ENCODE data around the gene NT5DC3.

NT5DC3 gene

DNA sequence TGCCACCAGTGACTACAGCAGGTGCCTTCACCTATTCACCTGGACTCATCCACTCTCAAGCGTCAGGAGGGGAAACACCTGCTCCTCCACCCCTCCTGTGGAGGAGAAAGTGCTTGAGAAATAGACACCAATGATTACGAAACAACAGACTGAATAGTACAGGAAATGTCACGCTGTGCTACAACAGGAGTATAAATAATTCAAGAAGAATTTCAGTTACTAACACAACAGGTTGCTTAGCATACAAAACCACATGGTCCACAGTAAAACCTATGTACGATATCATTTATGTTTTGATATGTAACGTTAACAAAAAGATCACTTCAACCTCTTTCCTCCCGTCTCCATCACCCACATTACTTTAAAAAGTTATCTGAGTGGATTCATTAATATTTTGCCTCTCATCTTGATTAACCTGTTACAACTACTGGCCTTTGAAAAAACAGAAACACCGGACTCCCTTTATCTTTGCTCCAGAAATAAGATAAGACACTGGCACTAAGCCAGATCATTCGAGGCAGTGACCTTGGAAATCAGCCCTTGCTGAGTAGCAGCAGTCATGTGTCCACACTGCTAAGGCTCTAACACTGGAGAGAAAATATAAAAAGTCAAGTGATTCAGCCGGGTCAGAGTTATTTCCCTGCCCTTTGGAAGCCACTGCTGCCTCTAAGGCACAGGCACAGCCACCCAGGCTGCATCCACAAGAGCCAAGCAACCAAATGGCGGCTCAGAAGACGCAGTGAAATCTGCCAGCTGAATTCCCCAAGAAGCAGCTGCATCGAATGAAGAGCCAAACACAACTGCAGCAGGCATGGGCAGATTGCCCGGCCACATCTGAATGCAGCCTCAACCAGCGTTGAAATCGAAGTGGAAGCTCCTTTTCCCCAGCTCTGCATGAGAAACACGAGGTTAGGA is 40.9 kb downstream of the NT5DC3 start:
- TF ChIP-seq, protein P1, sequence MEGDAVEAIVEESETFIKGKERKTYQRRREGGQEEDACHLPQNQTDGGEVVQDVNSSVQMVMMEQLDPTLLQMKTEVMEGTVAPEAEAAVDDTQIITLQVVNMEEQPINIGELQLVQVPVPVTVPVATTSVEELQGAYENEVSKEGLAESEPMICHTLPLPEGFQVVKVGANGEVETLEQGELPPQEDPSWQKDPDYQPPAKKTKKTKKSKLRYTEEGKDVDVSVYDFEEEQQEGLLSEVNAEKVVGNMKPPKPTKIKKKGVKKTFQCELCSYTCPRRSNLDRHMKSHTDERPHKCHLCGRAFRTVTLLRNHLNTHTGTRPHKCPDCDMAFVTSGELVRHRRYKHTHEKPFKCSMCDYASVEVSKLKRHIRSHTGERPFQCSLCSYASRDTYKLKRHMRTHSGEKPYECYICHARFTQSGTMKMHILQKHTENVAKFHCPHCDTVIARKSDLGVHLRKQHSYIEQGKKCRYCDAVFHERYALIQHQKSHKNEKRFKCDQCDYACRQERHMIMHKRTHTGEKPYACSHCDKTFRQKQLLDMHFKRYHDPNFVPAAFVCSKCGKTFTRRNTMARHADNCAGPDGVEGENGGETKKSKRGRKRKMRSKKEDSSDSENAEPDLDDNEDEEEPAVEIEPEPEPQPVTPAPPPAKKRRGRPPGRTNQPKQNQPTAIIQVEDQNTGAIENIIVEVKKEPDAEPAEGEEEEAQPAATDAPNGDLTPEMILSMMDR (IDR thresholded peaks at IDR 0.05; ENCODE audit: control insufficient read depth, insufficient read depth, low read depth, low read length, missing control alignments): no peak
- H3K4me3 ChIP-seq (ENCODE audit: control insufficient read depth, low read depth, low read length): no peak overlapping the region
- no peak for DNase-seq (ENCODE audit: low read depth)

DNA sequence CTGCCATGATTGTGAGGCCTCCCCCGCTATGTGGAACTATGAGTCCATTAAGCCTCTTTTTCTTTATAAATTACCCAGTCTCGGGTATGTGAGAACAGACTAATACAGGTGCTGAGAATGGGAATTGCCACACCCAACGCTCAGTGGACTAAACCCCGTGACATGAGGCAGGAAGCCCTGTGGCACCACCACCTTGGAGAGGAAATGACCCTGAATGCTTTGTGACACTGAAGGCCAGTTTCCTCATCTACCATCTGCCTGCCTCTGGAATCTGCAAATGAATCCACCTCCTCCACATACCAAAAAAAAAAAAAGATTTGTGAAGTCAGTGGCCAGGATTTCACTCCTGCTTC is 41.6 kb downstream of the NT5DC3 start:
- H3K4me3 ChIP-seq (ENCODE audit: control insufficient read depth, low read depth, low read length): no peak overlapping the region
- TF ChIP-seq, protein P1 (IDR thresholded peaks at IDR 0.05; ENCODE audit: control insufficient read depth, insufficient read depth, low read depth, low read length, missing control alignments): no peak
- DNase-seq (ENCODE audit: low read depth): no peak

DNA sequence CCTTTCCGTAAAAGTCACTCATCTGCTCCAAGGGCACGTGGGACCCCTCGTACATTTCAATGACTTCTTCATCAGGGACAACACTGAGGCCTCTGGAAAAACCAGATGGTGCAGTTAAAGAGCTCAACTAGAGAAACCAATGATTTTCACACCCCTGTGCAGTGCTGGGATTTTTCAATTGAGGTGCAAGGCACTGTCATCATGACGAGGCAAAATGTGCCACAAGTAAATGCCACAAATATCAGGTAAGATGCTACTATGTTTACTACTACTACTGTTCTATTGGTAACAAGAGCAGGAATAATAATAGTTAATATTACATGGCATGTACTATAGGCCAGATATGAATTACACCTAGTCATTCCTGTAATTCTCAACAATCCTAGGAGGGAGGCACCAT is 42.4 kb downstream of the NT5DC3 start:
- no peak for DNase-seq (ENCODE audit: low read depth)
- H3K4me3 ChIP-seq (ENCODE audit: control insufficient read depth, low read depth, low read length): no peak overlapping the region
- TF ChIP-seq, protein P1 (IDR thresholded peaks at IDR 0.05; ENCODE audit: control insufficient read depth, insufficient read depth, low read depth, low read length, missing control alignments): no peak

DNA sequence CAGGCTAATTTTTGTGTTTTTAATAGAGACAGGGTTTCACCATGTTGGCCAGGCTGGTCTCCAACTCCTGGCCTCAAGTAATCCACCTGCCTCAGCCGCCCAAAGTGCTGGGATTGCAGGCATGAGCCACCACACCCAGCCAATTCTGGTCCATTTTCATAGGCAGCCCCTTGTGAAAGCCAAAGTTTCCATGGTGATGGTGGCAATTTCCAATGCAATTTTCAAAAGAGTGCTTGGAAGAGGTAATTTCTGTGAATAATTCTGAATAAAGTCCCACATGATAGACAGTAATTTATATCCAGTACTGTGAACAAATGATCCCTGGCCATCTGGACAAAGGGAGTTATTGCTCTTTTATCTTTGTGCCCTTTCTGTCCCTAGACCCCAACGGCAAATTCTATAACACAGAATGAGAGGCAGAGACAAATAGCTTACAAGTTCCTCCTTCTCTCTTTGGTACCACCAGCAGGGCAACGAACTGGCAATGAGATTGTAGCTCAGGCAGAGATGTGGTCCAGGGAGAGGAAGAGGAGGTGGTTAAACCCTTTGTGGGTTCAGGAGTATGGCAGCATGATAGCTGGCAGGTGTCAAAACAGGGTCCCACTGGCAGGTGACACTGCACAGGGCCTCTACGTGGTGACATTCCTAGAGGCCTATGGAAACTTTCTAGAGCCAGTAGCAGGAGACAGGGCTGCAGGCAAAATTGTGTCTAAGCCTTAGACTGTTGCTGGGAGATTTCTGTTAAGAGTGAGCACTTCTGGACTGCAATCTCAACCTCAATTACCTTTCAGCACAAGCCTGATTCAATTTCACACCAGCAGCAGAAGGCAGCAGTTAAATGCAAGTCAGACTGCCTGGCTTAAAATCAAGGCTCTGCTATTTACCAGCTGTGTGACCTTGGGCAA is 46.5 kb downstream of the NT5DC3 start:
- no peak for DNase-seq (ENCODE audit: low read depth)
- TF ChIP-seq, protein P1 (IDR thresholded peaks at IDR 0.05; ENCODE audit: control insufficient read depth, insufficient read depth, low read depth, low read length, missing control alignments): no peak
- H3K4me3 ChIP-seq (ENCODE audit: control insufficient read depth, low read depth, low read length): no peak overlapping the region

DNA sequence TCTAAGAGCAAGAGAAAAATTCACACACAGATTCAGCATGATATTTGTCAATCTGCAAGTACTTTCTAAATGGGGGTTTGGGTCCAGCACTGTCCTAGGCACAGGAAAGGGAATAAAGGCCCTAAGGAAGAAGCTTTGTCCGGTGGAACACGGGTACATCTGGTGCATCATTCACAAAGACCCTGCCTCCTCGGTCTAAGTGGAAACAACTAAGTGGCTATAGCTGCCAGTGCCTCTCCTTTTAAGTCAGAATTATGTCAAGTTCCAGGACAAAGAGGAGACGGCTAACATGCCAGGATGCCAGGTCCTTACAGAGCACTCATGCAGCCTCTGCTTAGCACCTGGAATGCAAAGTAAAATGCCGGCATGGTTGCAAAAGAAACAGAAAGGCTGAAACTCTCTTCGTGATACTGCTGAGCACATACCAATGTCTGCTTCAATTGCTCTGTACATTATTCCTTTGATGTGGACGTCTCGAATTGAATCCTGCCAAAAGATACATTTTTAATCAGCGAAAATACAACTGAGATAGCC is 47.5 kb downstream of the NT5DC3 start:
- no peak overlapping the region for H3K4me3 ChIP-seq (ENCODE audit: control insufficient read depth, low read depth, low read length)
- no peak for DNase-seq (ENCODE audit: low read depth)
- TF ChIP-seq, protein P1 (IDR thresholded peaks at IDR 0.05; ENCODE audit: control insufficient read depth, insufficient read depth, low read depth, low read length, missing control alignments): no peak

DNA sequence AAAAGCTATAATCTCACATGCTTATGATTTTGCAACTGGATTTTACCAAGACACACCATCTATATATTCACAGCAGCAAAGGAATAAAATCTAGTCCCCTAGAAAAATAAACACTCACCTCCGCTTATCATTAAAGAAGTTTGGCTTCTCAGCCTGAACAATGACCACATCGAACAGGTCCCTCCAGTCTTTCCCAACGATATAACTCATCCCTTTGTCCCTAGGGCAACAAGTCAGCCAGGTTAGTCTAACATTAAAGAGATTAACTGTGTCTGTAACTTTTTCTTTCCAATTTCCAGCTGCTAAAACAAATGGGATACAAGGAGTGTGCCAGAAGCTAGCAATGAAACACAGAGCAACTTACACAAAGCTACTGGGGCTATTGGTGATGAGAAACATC is 48.0 kb downstream of the NT5DC3 start:
- H3K4me3 ChIP-seq (ENCODE audit: control insufficient read depth, low read depth, low read length): no peak overlapping the region
- TF ChIP-seq, protein P1 (IDR thresholded peaks at IDR 0.05; ENCODE audit: control insufficient read depth, insufficient read depth, low read depth, low read length, missing control alignments): no peak
- DNase-seq (ENCODE audit: low read depth): no peak
